Fibroblast of lung (primary cell): ENCODE results near the gene RHEB. TPM values are rescaled to one million over a fixed set of nuclear protein-coding genes. Genes with fewer than 3 reads are reported as not detected.

Experiments used
- DNase-seq, 2 donors: peaks; one replicate each; pipeline versions ENCODE4 v3.0.0 to v3.0.0-alpha.2; 2010; ENCODE audit warnings: low read depth in 2 of 2
- H2AFZ ChIP-seq: 2 replicates; pipeline ENCODE4 v1.5.1; 2012; ENCODE audit warnings: low read length, control low read depth, inconsistent platforms
- H3K27ac ChIP-seq: 2 replicates; pipeline ENCODE4 v1.5.1; 2011; ENCODE audit warnings: low read length, control low read depth; ENCODE audit not compliant: insufficient read depth
- H3K27me3 ChIP-seq: 2 replicates; pipeline ENCODE4 v1.5.1; 2011; ENCODE audit warnings: mild to moderate bottlenecking, low read length; ENCODE audit not compliant: control insufficient read depth, insufficient read depth
- H3K36me3 ChIP-seq: 2 replicates; pipeline ENCODE4 v1.5.1; 2011; ENCODE audit warnings: low read length; ENCODE audit not compliant: control insufficient read depth, insufficient read depth
- H3K4me1 ChIP-seq: 2 replicates; pipeline ENCODE4 v1.5.1; 2011; ENCODE audit warnings: low read length; ENCODE audit not compliant: control insufficient read depth, insufficient read depth; ENCODE audit errors: extremely low read depth
- H3K4me2 ChIP-seq: 2 replicates; pipeline ENCODE4 v1.5.1; 2011; ENCODE audit warnings: low read length, control low read depth; ENCODE audit not compliant: insufficient read depth; ENCODE audit errors: extremely low read depth
- H3K4me3 ChIP-seq, 4 experiments: fragments of 200-600 bp in 1 of 4; sonication (generic) in 1 of 4; replicated peaks in 1 of 4; 2 replicates each; pipeline ENCODE4 v1.5.1; 2011 to 2016; ENCODE audit warnings: low read length in 4 of 4, low read depth in 3 of 4, mild to moderate bottlenecking in 3 of 4, control low read depth in 2 of 4, inconsistent platforms in 1 of 4, mixed read lengths in 1 of 4; ENCODE audit not compliant: insufficient read depth in 1 of 4; ENCODE audit errors: control extremely low read depth in 1 of 4
- H3K79me2 ChIP-seq: 2 replicates; pipeline ENCODE4 v1.5.1; 2012; ENCODE audit warnings: mild to moderate bottlenecking, low read length, inconsistent platforms; ENCODE audit not compliant: control insufficient read depth, insufficient read depth
- H3K9ac ChIP-seq: 2 replicates; pipeline ENCODE4 v1.5.1; 2011; ENCODE audit warnings: mild to moderate bottlenecking, low read length, control low read depth; ENCODE audit not compliant: insufficient read depth
- H3K9me3 ChIP-seq: 2 replicates; pipeline ENCODE4 v1.5.1; 2012; ENCODE audit warnings: low read depth, low read length; ENCODE audit not compliant: control insufficient read depth, insufficient read depth
- H4K20me1 ChIP-seq: 2 replicates; pipeline ENCODE4 v1.5.1; 2011; ENCODE audit warnings: low read length; ENCODE audit not compliant: control insufficient read depth, insufficient read depth; ENCODE audit errors: extremely low read depth
- EZH2 ChIP-seq: IDR thresholded peaks from 2 replicates; pipeline ENCODE4 v1.5.1; 2012; ENCODE audit warnings: low read length, control low read depth, mild to moderate bottlenecking; ENCODE audit errors: missing control alignments
- polyA plus RNA-seq, 2 donors: library from polyadenylated mRNA; depleted of rRNA in 1 of 2; stranded (reverse) in 1 of 2; unstranded in 1 of 2; fragments of >200 nt; gene quantifications; 2 replicates each; pipeline ENCODE4 v1.2.1, GENCODE V29; 2011 to 2012; ENCODE audit warnings: missing spikeins in 1 of 2
- total RNA-seq: library from RNA; depleted of rRNA; stranded (reverse); fragments of >200 nt; gene quantifications from 2 replicates; pipeline ENCODE4 v1.2.1, GENCODE V29; 2014
- TF ChIP-seq, protein P1 (sequence below), 2 donors: IDR thresholded peaks in 1 of 2; conservative IDR thresholded peaks in 1 of 2; 1 replicate in 1 of 2; 2 replicates in 1 of 2; pipeline ENCODE4 v1.5.1; 2011 to 2012; ENCODE audit warnings: low read length in 2 of 2, control low read depth in 1 of 2, inconsistent platforms in 1 of 2, low read depth in 1 of 2, mild to moderate bottlenecking in 1 of 2

RHEB gene
- total and polyA plus RNA-seq, 2 donors (not counting 1 experiment from before 2014, with no cell fraction given) = 81.4 to 135 TPM

DNA sequence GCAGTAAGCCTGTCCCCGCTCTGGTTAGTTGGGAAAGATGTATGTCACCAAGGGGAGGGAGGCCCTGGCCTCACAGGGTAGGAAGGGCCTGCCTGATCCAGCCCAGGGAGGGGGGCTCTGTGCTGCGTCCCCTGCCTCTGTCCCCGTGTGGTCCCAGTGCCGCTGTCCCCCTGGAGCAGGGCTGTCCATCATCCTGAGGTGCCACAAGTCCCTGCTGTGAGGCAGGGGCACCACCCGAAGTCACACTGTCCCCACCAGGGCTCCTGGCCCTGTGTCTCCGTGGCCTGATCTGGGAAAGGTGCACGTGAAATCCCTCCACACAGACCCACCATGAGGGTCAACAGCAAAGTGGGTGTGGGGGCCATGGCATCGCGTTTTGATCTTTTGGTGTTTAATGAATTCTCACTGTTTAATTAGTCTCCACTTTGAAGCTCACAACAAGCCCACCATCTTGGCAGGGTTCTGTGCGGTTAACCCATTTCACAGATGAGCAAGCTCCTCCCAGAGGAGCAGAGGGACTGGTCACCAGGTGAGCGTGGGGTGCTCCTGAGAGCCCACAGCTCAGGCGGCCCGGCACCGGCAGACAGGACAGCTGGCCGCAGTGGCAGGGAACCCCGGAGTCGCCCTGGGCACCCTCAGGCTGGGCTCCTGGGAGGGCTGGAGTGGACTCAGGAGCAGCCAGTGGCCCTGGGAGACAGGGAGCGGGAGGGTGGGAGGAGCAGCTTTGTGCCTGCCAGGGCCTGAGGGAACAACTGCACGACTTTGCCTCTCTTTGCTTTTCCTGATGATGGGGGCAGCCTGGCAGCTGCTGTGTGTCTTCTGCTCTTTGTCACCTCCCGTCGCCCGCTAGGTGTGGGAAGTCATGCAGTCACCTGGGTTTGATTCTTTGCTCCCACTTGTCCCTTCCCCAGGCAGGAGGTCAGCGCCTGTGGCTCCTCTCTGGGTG, 67.8 kb downstream of the RHEB start:
- Histone ChIP-seq H4K20me1 (no peaks in the 10 kb centered on the region), H2AFZ (no peak overlapping the region), H3K9ac (no peak overlapping the region), H3K79me2 (no peaks in the 10 kb centered on the region), H3K9me3 (no peaks in the 10 kb centered on the region), H3K4me2 (no peak overlapping the region), H3K27me3 (no peaks in the 10 kb centered on the region), H3K4me1 (no peaks in the 10 kb centered on the region), H3K36me3 (no peaks in the 10 kb centered on the region), H3K27ac (no peak overlapping the region), H3K4me3 (no peak overlapping the region)
- DNase-seq = no peak
- TF ChIP-seq, protein P1, sequence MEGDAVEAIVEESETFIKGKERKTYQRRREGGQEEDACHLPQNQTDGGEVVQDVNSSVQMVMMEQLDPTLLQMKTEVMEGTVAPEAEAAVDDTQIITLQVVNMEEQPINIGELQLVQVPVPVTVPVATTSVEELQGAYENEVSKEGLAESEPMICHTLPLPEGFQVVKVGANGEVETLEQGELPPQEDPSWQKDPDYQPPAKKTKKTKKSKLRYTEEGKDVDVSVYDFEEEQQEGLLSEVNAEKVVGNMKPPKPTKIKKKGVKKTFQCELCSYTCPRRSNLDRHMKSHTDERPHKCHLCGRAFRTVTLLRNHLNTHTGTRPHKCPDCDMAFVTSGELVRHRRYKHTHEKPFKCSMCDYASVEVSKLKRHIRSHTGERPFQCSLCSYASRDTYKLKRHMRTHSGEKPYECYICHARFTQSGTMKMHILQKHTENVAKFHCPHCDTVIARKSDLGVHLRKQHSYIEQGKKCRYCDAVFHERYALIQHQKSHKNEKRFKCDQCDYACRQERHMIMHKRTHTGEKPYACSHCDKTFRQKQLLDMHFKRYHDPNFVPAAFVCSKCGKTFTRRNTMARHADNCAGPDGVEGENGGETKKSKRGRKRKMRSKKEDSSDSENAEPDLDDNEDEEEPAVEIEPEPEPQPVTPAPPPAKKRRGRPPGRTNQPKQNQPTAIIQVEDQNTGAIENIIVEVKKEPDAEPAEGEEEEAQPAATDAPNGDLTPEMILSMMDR (conservative IDR thresholded peaks at IDR 0.05 in 1 of 2, IDR thresholded peaks at IDR 0.05 in 1 of 2; ENCODE audit: low read depth in 1 of 2, low read length in 2 of 2) = no peak
- no peak for TF ChIP-seq EZH2

DNA sequence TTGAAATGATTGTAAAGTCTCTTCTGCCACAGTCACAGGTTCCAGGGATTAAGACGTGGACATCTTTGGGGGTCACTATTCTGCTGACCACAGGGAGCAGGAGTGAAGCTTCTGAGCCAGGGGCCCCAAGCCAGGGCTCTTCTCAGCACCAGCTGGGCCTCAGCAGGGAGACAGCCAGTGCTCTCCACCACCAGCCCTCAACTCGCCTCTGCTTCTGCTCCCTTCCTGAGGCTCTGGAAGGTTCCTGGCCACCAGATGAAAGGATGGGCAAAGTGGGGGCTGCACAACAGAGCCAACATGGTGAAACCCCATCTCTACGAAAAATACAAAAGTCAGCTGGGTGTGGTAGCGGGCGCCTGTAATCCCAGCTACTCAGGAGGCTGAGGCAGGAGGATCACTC, 68.5 kb downstream of the RHEB start:
- DNase-seq = no peak
- Histone ChIP-seq H3K9me3 (no peaks in the 10 kb centered on the region), H3K9ac (no peak overlapping the region)

DNA sequence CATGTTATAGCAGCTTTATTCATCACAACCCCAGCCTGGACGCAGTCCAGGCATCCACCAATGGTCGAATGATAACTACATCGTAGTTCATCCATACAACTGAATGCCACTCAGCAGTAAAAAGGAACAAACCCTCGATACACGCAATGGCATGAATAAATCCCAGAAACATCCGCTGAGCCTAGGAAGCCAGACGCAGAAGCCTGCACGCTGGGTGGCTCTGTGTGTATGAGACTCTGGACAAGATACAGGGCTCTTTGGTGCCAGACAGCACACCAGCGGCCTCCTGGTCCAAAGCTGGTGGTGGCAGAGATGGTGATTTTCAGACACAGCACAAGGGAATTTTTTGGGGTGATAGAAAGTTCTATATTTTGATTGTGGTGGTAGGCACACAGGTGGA, 69.7 kb downstream of the RHEB start:
- no peak overlapping the region for H3K4me3 ChIP-seq
- H3K27me3 ChIP-seq = no peaks in the 10 kb centered on the region
- H3K4me2 ChIP-seq = no peak overlapping the region
- DNase-seq = no peak
- no peaks in the 10 kb centered on the region for H3K9me3 ChIP-seq
- TF ChIP-seq, protein P1 (conservative IDR thresholded peaks at IDR 0.05 in 1 of 2, IDR thresholded peaks at IDR 0.05 in 1 of 2; ENCODE audit: low read depth in 1 of 2, low read length in 2 of 2) = no peak
- no peak for TF ChIP-seq EZH2
- no peaks in the 10 kb centered on the region for H4K20me1 ChIP-seq
- no peak overlapping the region for H3K9ac ChIP-seq
- no peak overlapping the region for H2AFZ ChIP-seq
- H3K27ac ChIP-seq = no peak overlapping the region
- H3K79me2 ChIP-seq = no peaks in the 10 kb centered on the region
- H3K4me1 ChIP-seq = no peaks in the 10 kb centered on the region
- H3K36me3 ChIP-seq = no peaks in the 10 kb centered on the region

More for the DNA sequence above, 68.5 kb downstream of the RHEB start:
- H3K27me3 ChIP-seq = no peaks in the 10 kb centered on the region
- H3K4me1 ChIP-seq = no peaks in the 10 kb centered on the region
- H2AFZ ChIP-seq = no peak overlapping the region
- no peak overlapping the region for H3K4me3 ChIP-seq
- no peak overlapping the region for H3K4me2 ChIP-seq
- TF ChIP-seq, protein P1 (conservative IDR thresholded peaks at IDR 0.05 in 1 of 2, IDR thresholded peaks at IDR 0.05 in 1 of 2; ENCODE audit: low read depth in 1 of 2, low read length in 2 of 2) = no peak
- TF ChIP-seq EZH2 = no peak
- no peaks in the 10 kb centered on the region for H3K79me2 ChIP-seq
- no peaks in the 10 kb centered on the region for H4K20me1 ChIP-seq
- no peak overlapping the region for H3K27ac ChIP-seq
- no peaks in the 10 kb centered on the region for H3K36me3 ChIP-seq
